SJCRH30 (cell line): Measurements from ENCODE around the gene NSD1. TPM values are rescaled to one million over a fixed set of nuclear protein-coding genes. Genes with fewer than 3 reads are reported as not detected.
"Not testable (repeated sequence)": the region's sequence is repeated elsewhere in the genome, so short reads cannot be mapped to it uniquely, and the experiment has no call there.

Experiments used
- DNase-seq, 2 experiments: peaks; one replicate each; pipeline ENCODE4 v3.0.0-alpha.2; 2015 to 2020
- H3K27ac ChIP-seq: fragments of 250-450 bp; sonication (Bioruptor Pico); 2 replicates; pipeline ENCODE4 v1.5.1; 2020; ENCODE audit warnings: mild to moderate bottlenecking, moderate library complexity
- H3K27me3 ChIP-seq: fragments of 250-450 bp; sonication (Bioruptor Pico); 2 replicates; pipeline ENCODE4 v1.5.1; 2020; ENCODE audit warnings: mild to moderate bottlenecking, moderate library complexity
- H3K36me3 ChIP-seq: fragments of 250-450 bp; sonication (Bioruptor Pico); 2 replicates; pipeline ENCODE4 v1.5.1; 2020; ENCODE audit warnings: mild to moderate bottlenecking, moderate library complexity
- H3K4me1 ChIP-seq: fragments of 250-450 bp; sonication (Bioruptor Pico); 2 replicates; pipeline ENCODE4 v1.5.1; 2020; ENCODE audit warnings: mild to moderate bottlenecking, moderate library complexity
- H3K4me3 ChIP-seq: fragments of 250-450 bp; sonication (Bioruptor Pico); 2 replicates; pipeline ENCODE4 v1.5.1; 2020; ENCODE audit warnings: mild to moderate bottlenecking, moderate library complexity
- H3K9me3 ChIP-seq: fragments of 250-450 bp; sonication (Bioruptor Pico); replicated peaks from 2 replicates; pipeline ENCODE4 v1.5.1; 2020; ENCODE audit warnings: mild to moderate bottlenecking, moderate library complexity
- total RNA-seq: library from RNA; depleted of rRNA; stranded (reverse); fragments of >200 nt; shearing (Covaris generic); gene quantifications from 2 replicates; pipeline ENCODE4 v1.2.3, GENCODE V29; 2014; rRNA removed

The NSD1 gene
- total RNA-seq, 1 experiment from 2014 or later = 5.7 TPM

GRCh38 chr5:177338251-177339106, 204.9 kb downstream of the NSD1 start:
- no peak overlapping the region for H3K4me3 ChIP-seq
- H3K36me3 ChIP-seq = peaks cover 30% of the 10 kb centered on the region
- no peak overlapping the region for H3K27ac ChIP-seq
- DNase-seq = no peak
- H3K4me1 ChIP-seq = no peaks in the 10 kb centered on the region
- H3K9me3 ChIP-seq = no peaks in the 10 kb centered on the region
- no peaks in the 10 kb centered on the region for H3K27me3 ChIP-seq

- no peak overlapping the region for H3K4me3 ChIP-seq
- H3K4me1 ChIP-seq = no peaks in the 10 kb centered on the region
- no peak overlapping the region for H3K27ac ChIP-seq
- no peaks in the 10 kb centered on the region for H3K9me3 ChIP-seq
- no peak for DNase-seq
- H3K27me3 ChIP-seq = no peaks in the 10 kb centered on the region
- H3K36me3 ChIP-seq = peaks cover 26% of the 10 kb centered on the region
These were observed 205.6 kb downstream of the NSD1 start for GRCh38 chr5:177339107-177339638.

- H3K27me3 ChIP-seq, H3K4me3 ChIP-seq, H3K9me3 ChIP-seq, H3K27ac ChIP-seq, DNase-seq, H3K4me1 ChIP-seq: not testable (repeated sequence)
- peaks cover 22% of the 10 kb centered on the region; the same call in 1 of the 2 replicates for H3K36me3 ChIP-seq
These were observed 209.4 kb downstream of the NSD1 start for GRCh38 chr5:177343000-177343399.

- H3K27me3 ChIP-seq = no peaks in the 10 kb centered on the region
- no peak overlapping the region for H3K27ac ChIP-seq
- H3K9me3 ChIP-seq = no peaks in the 10 kb centered on the region
- peaks cover 22% of the 10 kb centered on the region; the same call in 1 of the 2 replicates for H3K36me3 ChIP-seq
- no peaks in the 10 kb centered on the region for H3K4me1 ChIP-seq
- H3K4me3 ChIP-seq = no peak overlapping the region
- DNase-seq = no peak
These were observed 210.2 kb downstream of the NSD1 start for GRCh38 chr5:177343777-177344176.

GRCh38 chr5:177344891-177345290, 211.3 kb downstream of the NSD1 start:
- Histone ChIP-seq H3K36me3 (peaks cover 22% of the 10 kb centered on the region; the same call in 1 of the 2 replicates), H3K9me3 (no peaks in the 10 kb centered on the region), H3K4me1 (0 out of 2 replicates have a peak, but pooled peaks cover 2% of the 10 kb centered on the region), H3K4me3 (no peak overlapping the region), H3K27me3 (no peaks in the 10 kb centered on the region), H3K27ac (no peak overlapping the region)
- no peak for DNase-seq

GRCh38 chr5:177346820-177347219, 213.2 kb downstream of the NSD1 start:
- Histone ChIP-seq H3K36me3 (peaks cover 16% of the 10 kb centered on the region; the same call in 1 of the 2 replicates), H3K4me3 (no peak overlapping the region), H3K9me3 (no peaks in the 10 kb centered on the region), H3K4me1 (peaks cover 8% of the 10 kb centered on the region; the same call in 1 of the 2 replicates), H3K27ac (no peak overlapping the region), H3K27me3 (no peaks in the 10 kb centered on the region)
- no peak for DNase-seq

- Histone ChIP-seq H3K36me3 (peaks cover 16% of the 10 kb centered on the region; the same call in 1 of the 2 replicates), H3K4me3 (no peak overlapping the region), H3K27ac (no peak overlapping the region), H3K4me1 (peaks cover 8% of the 10 kb centered on the region; the same call in 1 of the 2 replicates), H3K27me3 (no peaks in the 10 kb centered on the region), H3K9me3 (no peaks in the 10 kb centered on the region)
- no peak for DNase-seq
These were observed 214.1 kb downstream of the NSD1 start for GRCh38 chr5:177347699-177348098.

- Histone ChIP-seq H3K4me3 (no peak overlapping the region), H3K4me1 (peaks cover 8% of the 10 kb centered on the region; the same call in 1 of the 2 replicates), H3K36me3 (peaks cover 7% of the 10 kb centered on the region; the same call in 1 of the 2 replicates), H3K9me3 (no peaks in the 10 kb centered on the region), H3K27ac (no peak overlapping the region), H3K27me3 (no peaks in the 10 kb centered on the region)
- no peak for DNase-seq
These were observed 215.7 kb downstream of the NSD1 start for GRCh38 chr5:177349362-177349647.

GRCh38 chr5:177349762-177350161, 216.2 kb downstream of the NSD1 start:
- peaks cover 8% of the 10 kb centered on the region; the same call in 1 of the 2 replicates for H3K4me1 ChIP-seq
- no peaks in the 10 kb centered on the region for H3K9me3 ChIP-seq
- H3K27ac ChIP-seq = no peak overlapping the region
- no peak for DNase-seq
- peaks cover 3% of the 10 kb centered on the region; the same call in 1 of the 2 replicates for H3K36me3 ChIP-seq
- no peak overlapping the region for H3K4me3 ChIP-seq
- H3K27me3 ChIP-seq = no peaks in the 10 kb centered on the region

Other genes starting within 250 kb of the NSD1 start
- 0.15 TPM in 1 of 2 replicates, not detected in the other for gene HK3, start 234.4 kb upstream of the NSD1 start, total RNA-seq
- gene UIMC1, start 127.0 kb upstream of the NSD1 start, total RNA-seq = 34.7 and 38.3 TPM in 2 replicates
- gene ZNF346, start 111.1 kb upstream of the NSD1 start, total RNA-seq = 24.7 and 27.8 TPM in 2 replicates
- gene FGFR4, start 46.9 kb upstream of the NSD1 start, total RNA-seq = 563 and 588 TPM in 2 replicates
- gene RAB24, start 169.9 kb downstream of the NSD1 start, total RNA-seq = 24.1 and 25.4 TPM in 2 replicates
- 226 and 259 TPM in 2 replicates for gene PRELID1, start 170.0 kb downstream of the NSD1 start, total RNA-seq
- 36.6 and 37.6 TPM in 2 replicates for gene MXD3, start 178.1 kb downstream of the NSD1 start, total RNA-seq
- 144 and 156 TPM in 2 replicates for gene LMAN2, start 217.9 kb downstream of the NSD1 start, total RNA-seq
- gene RGS14, start 224.2 kb downstream of the NSD1 start, total RNA-seq = 4.0 and 4.8 TPM in 2 replicates